ENCODE results near the gene FAF2.

DNA sequence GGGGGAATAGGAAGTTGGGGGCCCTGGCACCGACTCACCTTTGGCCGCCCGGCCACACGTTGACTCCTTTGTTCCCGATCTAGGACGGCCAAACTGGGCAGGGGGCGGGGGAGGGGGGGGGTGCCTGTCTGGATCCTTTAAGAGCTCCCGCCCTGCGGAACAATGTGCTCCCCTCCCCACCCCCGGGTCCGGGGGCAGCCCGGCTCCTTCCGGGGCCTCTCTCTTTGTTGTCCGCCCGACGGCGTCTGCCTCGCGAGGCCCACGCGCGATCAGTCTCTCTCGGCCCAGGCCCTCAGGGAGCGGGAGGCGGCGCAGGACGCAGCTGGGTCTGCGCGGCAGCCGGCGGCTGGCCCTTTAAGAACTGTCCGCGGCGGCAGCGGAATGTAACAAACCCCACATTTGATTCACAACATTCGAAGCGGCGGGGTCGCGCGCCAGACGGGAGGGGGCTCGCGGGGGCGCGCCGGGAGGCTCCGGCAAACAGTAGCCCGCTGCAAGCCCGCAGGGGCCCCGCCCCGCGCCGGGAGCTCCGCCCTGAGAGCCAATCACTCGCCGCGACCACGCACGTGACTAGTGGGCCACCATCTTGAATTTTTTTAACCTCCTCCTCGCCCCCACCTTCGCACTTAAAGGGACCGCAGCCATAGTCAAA, 88.8 kb downstream of the FAF2 start, which contains the start of gene RNF44:
- TF ChIP-seq POLR2A (IDR thresholded peaks at IDR 0.05; ENCODE audit: low read depth, low read length) (no peak), FOS (IDR thresholded peaks at IDR 0.05; ENCODE audit: borderline replicate concordance, insufficient read depth, low read length) (no peak), POLR2AphosphoS5 (IDR thresholded peaks at IDR 0.05; ENCODE audit: insufficient read depth, low read depth, low read length) (peak; percentile 36)
- TF ChIP-seq, protein P1, sequence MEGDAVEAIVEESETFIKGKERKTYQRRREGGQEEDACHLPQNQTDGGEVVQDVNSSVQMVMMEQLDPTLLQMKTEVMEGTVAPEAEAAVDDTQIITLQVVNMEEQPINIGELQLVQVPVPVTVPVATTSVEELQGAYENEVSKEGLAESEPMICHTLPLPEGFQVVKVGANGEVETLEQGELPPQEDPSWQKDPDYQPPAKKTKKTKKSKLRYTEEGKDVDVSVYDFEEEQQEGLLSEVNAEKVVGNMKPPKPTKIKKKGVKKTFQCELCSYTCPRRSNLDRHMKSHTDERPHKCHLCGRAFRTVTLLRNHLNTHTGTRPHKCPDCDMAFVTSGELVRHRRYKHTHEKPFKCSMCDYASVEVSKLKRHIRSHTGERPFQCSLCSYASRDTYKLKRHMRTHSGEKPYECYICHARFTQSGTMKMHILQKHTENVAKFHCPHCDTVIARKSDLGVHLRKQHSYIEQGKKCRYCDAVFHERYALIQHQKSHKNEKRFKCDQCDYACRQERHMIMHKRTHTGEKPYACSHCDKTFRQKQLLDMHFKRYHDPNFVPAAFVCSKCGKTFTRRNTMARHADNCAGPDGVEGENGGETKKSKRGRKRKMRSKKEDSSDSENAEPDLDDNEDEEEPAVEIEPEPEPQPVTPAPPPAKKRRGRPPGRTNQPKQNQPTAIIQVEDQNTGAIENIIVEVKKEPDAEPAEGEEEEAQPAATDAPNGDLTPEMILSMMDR (IDR thresholded peaks at IDR 0.05; ENCODE audit: extremely low read depth in 1 of 2, insufficient read depth in 1 of 2, low read depth in 1 of 2, low read length in 2 of 2): no peak

Data from endothelial cell of umbilical vein (primary cell).